Measurements from ENCODE around the gene ELAC1. TPM values are rescaled to one million over a fixed set of nuclear protein-coding genes. Genes with fewer than 3 reads are reported as not detected.
"Not testable (repeated sequence)": the region's sequence is repeated elsewhere in the genome, so short reads cannot be mapped to it uniquely, and the experiment has no call there.

Gene ELAC1
- total RNA-seq, 2 donors from 2014 or later: 2.6 to 2.9 TPM

DNA sequence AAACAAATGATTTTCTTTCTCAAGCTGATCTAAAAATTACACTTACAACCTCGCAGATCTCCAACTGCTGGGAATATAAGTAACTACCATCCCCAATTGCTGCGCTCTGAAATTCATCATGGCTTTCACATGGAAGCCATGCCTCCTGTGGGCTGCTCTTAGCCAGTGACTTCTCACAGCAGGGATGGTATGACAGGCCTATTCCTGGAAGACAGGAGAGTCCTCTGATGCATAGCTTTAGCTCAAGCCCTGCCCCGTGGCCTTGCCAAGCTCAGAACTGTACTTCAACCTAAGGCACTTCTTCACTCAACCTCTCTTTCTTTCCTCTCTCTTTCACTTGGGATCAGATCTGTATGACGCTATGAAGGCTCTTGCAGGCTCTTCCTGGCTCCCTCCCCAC, 12.6 kb upstream of the ELAC1 start:
- TF ChIP-seq, protein P1, sequence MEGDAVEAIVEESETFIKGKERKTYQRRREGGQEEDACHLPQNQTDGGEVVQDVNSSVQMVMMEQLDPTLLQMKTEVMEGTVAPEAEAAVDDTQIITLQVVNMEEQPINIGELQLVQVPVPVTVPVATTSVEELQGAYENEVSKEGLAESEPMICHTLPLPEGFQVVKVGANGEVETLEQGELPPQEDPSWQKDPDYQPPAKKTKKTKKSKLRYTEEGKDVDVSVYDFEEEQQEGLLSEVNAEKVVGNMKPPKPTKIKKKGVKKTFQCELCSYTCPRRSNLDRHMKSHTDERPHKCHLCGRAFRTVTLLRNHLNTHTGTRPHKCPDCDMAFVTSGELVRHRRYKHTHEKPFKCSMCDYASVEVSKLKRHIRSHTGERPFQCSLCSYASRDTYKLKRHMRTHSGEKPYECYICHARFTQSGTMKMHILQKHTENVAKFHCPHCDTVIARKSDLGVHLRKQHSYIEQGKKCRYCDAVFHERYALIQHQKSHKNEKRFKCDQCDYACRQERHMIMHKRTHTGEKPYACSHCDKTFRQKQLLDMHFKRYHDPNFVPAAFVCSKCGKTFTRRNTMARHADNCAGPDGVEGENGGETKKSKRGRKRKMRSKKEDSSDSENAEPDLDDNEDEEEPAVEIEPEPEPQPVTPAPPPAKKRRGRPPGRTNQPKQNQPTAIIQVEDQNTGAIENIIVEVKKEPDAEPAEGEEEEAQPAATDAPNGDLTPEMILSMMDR (IDR thresholded peaks at IDR 0.05): no peak
- no peaks in the 10 kb centered on the region for H3K36me3 ChIP-seq
- no peak overlapping the region for H3K27ac ChIP-seq
- no peak overlapping the region for H3K4me3 ChIP-seq
- H3K27me3 ChIP-seq: no peaks in the 10 kb centered on the region
- no peak for DNase-seq (ENCODE audit: low spot score)
- no peaks in the 10 kb centered on the region for H3K9me3 ChIP-seq
- no peaks in the 10 kb centered on the region for H3K4me1 ChIP-seq

DNA sequence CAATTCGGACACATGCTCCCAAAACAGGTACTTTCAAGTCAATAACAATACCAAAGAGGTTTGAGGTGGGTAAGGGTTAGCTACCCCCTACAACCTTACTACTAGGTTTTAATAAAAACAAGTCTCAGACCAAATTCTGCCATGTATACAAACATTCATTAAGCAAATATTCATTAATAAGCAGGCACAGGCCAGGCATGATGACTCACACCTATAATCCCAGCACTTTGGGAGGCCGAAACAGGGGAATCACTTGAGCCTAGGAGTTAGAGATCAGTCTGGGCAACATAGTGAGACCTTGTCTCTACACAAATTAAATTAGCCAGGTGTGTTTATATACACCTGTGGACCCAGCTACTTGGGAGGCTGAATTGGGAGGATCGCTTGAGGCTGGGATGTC, 11.7 kb upstream of the ELAC1 start:
- Histone ChIP-seq H3K9me3 (peaks cover 0 to 4% of the 10 kb centered on the region in 2 donors), H3K4me3 (no peak overlapping the region), H3K27me3 (no peaks in the 10 kb centered on the region), H3K27ac (no peak overlapping the region), H3K4me1 (no peaks in the 10 kb centered on the region), H3K36me3 (no peaks in the 10 kb centered on the region)
- no peak for DNase-seq (ENCODE audit: low spot score)
- TF ChIP-seq, protein P1 (IDR thresholded peaks at IDR 0.05): no peak

DNA sequence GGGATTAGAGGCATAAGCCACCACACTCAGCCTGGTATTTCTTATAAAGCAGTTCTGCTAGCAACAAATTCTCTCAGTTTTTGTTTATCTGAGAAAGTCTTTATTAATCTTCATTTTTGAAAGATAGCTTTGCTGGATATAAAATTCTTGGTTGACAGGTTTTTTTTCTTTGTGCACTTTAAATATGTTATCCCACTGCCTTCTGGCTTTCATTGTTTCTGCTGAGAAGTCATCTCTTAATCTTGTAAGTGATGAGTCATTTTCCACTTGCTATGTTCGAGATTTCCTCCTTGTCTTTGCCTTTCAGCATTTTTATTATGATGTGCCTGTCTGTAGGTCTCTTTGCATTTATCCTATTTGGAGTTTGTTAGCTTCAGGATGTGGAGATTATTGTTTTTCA, 5.9 kb upstream of the ELAC1 start:
- H3K36me3 ChIP-seq: no peaks in the 10 kb centered on the region
- no peak for DNase-seq (ENCODE audit: low spot score)
- TF ChIP-seq, protein P1 (IDR thresholded peaks at IDR 0.05): no peak

DNA sequence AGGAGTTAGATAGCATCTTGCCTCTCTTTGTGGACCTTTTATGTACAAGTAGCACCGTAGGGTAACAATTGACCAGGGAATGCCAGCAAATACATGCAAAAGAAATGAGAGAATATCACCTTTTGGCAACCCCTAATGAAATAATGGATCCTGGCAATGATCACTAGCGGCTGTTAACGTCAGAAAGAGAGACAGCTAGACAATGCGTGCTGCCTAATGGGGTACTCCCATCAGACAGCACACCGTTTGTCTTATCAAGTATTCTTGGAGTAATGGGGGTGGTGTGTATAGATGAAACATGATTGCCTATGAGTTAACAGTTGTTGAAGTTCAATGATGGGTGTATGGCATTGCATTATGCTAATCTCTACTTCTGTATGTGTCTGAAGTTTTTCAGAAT, 1.6 kb downstream of the ELAC1 start:
- Histone ChIP-seq H3K27ac (peak overlapping the region in 1 of 2 donors; percentile 99), H3K36me3 (peaks cover under 1% of the 10 kb centered on the region), H3K4me3 (no peak overlapping the region), H3K9me3 (no peaks in the 10 kb centered on the region), H3K27me3 (no peaks in the 10 kb centered on the region), H3K4me1 (peaks cover 0 to 16% of the 10 kb centered on the region in 2 donors)
- no peak for DNase-seq (ENCODE audit: low spot score)
- TF ChIP-seq, protein P1 (IDR thresholded peaks at IDR 0.05): no peak

More for the DNA sequence above, 5.9 kb upstream of the ELAC1 start:
- Histone ChIP-seq H3K27me3 (no peaks in the 10 kb centered on the region), H3K4me3 (no peak overlapping the region), H3K27ac (no peak overlapping the region), H3K4me1 (no peaks in the 10 kb centered on the region), H3K9me3 (peaks cover 0 to 26% of the 10 kb centered on the region in 2 donors)

DNA sequence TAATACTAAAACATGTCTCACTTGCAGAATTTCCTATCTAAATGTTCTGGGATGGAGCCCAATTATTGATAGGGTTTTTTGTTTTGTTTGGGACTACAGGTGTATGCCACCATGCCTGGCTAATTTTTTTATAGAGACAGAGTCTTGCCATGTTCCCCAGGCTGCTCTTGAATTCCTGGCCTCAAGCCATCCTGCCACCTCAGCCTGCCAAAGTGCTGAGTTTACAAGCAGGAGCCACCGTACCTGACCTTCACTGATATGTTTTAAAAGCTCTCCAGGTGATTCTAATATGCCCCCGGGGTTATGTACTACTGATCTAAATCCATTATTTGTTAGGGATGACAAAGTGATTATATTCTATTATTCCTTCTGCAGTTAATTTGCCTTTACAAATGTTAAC, 2.2 kb downstream of the ELAC1 start:
- H3K9me3 ChIP-seq: no peaks in the 10 kb centered on the region
- TF ChIP-seq, protein P1 (IDR thresholded peaks at IDR 0.05): no peak
- DNase-seq (ENCODE audit: low spot score): no peak
- H3K27me3 ChIP-seq: no peaks in the 10 kb centered on the region
- peaks cover 6% of the 10 kb centered on the region for H3K36me3 ChIP-seq
- peak overlapping the region in 1 of 2 donors; percentile 99 for H3K27ac ChIP-seq
- no peak overlapping the region for H3K4me3 ChIP-seq
- peaks cover 0 to 16% of the 10 kb centered on the region in 2 donors for H3K4me1 ChIP-seq

DNA sequence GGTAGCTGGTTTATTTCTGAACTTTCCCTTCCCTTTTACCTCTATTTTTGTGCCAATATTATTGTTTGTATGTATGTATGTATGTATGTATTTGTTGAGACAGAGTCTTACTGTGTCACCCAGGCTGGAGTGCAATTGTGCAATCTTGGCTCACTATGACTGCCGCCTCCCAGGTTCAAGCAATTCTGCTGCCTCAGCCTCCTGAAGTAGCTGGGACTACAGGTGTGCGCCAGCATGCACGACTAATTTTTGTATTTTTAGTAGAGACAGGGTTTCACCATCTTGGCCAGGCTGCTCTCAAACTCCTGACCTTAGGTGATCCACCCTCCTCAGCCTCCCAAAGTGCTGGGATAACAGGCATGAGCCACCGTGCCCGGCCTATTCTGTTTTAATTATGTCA, 4.6 kb downstream of the ELAC1 start:
- not testable (repeated sequence) for H3K9me3 ChIP-seq; DNase-seq (ENCODE audit: low spot score); H3K27ac ChIP-seq; H3K27me3 ChIP-seq; H3K4me3 ChIP-seq
- Histone ChIP-seq H3K4me1 (peaks cover 0 to 16% of the 10 kb centered on the region in 2 donors), H3K36me3 (peaks cover 30% of the 10 kb centered on the region)

Measured in right atrium auricular region (tissue), 2 donors.